Renal cortex interstitium (tissue), 11 donors: ENCODE data around the gene TCEA2. TPM values are rescaled to one million over a fixed set of nuclear protein-coding genes. Genes with fewer than 3 reads are reported as not detected.

Experiments
- DNase-seq, 11 donors: peaks; one replicate each; pipeline ENCODE4 v3.0.0-alpha.2; 2013; ENCODE audit warnings: low read depth in 9 of 11, low spot score in 4 of 11; ENCODE audit errors: extremely low read depth in 1 of 11
- polyA plus RNA-seq, 3 donors: library from polyadenylated mRNA; unstranded; fragments of 120-200 nt; gene quantifications; one replicate each; pipeline ENCODE4 v1.2.1, GENCODE V29; 2013; ENCODE audit not compliant: insufficient read length in 3 of 3

Gene TCEA2
- polyA plus RNA-seq, 3 donors: 72.5 to 93.9 (median 89.4) TPM

DNA sequence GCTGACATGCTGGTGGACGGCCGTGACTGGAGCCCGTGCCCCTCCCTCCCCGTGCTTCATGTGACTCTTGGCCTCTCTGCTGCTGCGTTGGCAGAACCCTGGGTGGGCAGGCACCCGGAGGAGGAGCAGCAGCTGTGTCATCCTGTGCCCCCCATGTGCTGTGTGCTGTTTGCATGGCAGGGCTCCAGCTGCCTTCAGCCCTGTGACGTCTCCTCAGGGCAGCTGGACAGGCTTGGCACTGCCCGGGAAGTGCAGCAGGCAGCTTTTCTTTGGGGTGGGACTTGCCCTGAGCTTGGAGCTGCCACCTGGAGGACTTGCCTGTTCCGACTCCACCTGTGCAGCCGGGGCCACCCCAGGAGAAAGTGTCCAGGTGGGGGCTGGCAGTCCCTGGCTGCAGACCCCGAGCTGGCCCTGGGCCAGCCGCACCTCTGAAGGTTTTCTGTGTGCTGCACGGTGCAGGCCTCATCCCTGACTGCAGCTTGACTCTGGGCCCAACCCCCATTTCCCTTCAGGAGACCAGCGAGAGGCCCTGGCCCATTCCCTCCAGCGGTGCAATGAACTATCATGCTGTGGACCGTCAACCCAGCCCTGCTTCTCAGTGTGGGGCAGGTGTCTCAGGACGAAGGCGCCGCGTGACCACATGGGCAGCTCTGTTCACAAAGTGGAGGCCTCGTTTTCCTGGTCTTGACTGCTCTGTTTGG lies 36.2 kb downstream of the TCEA2 start:
- no peak for DNase-seq

DNA sequence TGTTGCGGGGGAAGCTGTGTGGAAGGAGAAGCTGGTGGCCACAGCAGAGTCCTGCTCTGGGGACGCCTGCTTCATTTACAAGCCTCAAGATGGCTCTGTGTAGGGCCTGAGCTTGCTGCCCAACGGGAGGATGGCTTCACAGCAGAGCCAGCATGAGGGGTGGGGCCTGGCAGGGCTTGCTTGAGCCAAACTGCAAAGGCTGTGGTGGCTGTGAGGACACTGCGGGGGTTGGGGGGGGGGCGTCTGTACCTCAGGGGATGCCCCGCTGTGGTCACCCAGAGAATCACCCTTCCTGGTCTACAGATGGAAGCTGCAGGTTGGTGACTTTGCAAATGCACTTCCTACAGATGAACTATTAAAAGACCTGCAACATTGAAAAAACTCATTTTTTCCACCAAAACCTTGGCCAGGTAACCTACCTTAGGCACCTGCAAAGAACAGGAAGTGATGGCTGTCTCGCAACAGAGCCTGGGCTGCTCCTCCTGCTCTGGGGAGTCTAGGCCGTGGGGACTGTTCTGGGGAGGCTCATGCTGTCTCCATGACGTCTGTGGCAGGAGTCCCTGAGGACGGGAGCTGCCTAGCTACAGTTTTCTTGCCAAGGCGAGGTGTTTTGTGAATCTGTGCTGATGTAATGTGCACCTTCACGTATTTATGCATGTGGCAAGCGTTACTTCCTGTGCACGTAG lies 37.0 kb downstream of the TCEA2 start:
- no peak for DNase-seq

DNA sequence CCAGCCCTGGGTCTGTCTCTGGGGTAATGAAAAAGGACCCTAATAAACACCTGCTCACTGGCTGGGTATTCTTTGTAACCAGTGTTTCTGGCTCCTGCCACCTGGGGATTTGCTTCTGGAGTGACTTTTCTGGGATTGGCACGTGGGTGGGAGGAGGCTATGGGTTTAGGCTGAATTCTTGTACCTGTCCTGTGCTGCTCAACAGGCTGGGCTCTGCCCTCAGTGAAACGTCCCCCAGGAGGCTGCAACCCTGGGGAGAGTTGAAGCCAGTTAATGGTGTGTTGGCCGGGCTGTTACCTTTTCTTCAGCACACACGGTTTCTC lies 37.5 kb downstream of the TCEA2 start:
- no peak for DNase-seq

DNA sequence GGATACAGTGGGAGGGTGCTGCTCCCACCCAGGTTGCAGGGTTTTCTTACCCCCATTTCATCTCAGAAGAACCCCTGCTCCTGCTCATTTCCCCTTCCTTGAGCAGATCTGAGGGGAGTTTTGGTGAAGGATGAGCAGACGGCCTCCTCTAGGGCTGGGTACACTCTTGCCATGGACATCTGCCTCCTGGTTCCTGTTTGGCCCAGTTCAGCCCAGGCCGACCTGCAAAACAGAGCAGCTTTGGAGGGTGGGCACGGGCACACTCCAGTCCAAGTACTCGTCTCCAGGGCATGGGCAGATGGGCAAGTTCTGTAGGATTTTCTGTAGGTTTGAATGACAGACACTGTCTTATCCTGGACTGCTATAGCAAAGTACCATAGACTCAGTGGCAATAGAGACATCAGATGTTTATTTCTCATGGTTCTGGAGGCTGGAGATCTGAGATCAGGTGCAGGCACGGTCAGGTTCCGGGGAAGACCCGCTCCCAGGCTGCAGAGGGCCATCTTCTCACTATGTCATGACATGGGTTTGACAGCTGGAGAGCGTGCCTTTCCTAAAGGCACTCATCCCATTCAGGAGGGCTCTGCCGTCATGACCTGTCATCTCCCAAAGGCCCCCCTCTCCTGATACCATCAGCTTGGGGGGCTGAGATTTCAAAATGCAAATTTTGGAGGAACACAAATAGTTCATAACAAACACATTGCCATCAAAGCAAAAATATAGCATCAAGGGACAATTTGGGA lies 38.1 kb downstream of the TCEA2 start:
- DNase-seq: no peak

DNA sequence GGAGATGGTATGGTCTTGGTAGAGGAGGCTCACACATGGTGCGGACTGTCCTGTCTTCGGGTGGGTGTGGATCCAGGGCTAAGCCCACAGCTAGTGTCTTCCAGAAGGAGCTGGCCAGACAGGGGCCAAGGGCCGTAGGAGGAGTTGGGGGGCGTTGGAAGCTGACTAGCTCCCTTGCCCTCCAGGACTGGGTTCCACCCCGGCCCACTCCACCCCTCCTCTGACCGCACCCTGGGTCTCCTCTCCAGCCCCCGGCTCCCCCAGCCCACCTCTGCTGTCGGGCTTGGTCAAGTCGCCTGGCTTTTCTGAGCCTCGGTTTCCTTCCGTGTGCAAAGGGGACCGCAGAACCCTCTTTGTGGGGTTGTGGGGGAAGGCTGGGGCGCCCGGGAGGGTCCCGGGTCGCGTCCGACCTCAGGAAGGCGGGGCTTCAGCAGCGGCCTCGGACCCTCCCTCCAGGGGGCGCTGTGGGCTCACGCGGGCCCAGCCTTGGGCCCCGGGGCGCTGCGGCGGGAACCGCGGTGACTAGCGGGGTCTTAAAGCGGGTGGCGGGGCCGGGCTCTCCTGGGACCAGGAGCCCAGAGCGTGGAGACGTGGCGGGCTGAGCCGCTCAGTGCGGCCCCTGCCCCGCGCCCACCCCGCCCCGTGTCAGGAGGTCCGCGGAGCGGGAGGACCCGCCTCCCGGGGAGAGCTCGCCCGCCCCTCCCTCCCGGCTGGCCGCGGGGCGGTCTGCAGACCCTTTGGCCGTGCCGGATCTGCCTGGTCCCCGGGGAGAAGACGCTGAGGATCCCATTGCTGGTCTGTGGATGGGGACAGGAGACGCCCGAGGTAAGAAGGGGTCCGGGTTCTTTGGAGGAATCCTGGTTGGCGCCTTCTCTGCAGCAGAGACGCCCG lies 39.0 kb downstream of the TCEA2 start:
- DNase-seq: no peak

DNA sequence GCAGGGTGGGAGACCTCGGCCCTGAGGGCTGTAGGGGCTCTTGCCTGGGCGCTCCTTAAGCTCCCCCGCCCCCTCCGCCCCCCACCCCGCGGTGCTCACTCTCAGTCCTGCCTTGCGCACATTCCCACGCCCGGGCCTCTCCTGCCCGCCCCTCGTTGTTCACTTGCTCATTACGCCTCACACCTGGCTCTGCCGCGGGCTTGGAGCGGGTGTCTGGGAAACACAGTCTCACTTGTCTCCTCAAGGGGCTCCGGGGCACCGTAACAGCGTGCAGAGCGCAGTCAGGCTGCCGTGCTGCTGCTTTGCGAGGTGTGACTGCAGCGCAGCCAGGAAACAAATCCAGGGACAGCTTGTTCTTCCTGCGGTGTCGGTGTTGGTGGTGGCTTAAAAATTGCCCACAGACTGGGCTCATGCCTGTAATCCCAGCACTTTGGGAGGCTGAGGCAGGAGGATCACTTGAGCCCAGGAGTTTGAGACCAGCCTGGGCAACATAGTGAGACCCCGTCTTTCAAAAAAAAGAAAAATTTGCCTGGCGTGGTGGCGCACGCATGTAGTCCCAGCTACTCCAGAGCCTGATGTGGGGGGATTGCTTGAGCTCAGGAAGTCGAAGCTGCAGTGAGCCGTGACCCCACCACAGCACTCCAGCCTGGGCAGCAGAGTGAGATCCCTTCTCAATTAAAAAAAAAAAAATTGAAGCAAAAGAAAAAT lies 39.8 kb downstream of the TCEA2 start:
- peak in 1 of 11 donors; percentile 43 for DNase-seq

DNA sequence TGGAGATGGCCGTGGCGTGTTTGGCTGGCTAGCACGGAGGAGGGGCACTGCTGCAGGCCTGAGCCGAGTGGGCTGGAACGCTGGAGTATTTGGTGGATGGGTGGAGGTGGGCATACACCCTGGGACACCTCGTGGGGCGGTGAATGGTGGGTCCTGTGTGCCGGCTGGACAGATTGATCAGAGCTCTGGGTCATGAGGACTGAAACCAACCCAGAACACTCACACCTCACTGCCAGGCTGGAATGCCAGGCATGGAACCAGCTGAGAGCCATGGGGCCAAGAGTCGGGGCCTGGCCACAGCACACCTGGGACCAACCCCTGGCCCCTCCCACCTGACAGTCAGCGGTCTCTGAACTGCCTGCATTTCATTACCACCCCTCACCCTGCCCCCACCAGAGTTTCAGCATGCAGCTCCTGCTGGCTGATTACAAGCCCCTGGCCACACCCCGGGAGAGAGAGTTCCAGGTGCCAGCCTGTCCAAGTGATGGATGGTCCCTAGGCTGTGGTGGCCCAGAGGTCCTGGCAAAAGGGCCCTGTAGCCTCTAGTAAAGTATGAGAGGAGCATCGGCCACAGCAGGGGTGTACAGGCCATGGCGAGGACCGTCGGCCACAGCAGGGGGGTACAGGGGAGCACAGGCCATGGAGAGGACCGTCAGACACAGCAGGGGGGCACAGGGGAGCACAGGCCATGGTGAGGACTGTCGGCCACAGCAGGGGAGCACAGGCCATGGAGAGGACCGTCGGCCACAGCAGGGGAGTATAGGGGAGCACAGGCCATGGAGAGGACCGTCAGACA lies 41.1 kb downstream of the TCEA2 start:
- DNase-seq: no peak

DNA sequence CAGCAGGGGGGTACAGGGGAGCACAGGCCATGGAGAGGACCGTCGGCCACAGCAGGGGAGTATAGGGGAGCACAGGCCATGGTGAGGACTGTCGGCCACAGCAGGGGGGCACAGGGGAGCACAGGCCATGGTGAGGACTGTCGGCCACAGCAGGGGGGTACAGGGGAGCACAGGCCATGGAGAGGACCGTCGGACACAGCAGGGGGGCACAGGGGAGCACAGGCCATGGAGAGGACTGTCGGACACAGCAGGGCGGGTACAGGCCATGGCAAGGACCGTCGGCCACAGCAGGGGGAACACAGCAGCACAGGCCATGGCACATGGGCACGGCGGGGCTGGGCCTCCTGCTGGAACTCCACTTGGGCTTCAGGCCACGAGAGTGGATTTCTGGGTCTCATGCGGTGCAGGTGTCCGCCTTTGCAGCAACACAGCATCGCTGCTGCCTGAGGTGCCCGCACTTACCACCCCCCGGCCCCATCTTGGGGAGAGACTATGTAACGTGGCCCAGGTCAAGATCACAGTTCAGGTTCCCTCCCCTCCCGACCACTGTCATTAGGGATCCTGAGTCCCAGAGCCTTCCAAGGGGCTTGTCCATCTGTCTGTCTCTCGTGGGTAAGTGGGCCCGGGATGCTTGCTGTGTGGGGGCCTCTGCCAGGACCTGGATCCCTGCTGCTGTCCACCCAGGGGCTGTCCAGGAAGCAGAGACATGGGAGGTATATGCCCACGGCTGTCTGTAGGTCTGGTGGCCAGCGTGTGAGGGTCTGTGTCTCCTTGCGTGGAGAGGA lies 41.9 kb downstream of the TCEA2 start:
- no peak for DNase-seq

DNA sequence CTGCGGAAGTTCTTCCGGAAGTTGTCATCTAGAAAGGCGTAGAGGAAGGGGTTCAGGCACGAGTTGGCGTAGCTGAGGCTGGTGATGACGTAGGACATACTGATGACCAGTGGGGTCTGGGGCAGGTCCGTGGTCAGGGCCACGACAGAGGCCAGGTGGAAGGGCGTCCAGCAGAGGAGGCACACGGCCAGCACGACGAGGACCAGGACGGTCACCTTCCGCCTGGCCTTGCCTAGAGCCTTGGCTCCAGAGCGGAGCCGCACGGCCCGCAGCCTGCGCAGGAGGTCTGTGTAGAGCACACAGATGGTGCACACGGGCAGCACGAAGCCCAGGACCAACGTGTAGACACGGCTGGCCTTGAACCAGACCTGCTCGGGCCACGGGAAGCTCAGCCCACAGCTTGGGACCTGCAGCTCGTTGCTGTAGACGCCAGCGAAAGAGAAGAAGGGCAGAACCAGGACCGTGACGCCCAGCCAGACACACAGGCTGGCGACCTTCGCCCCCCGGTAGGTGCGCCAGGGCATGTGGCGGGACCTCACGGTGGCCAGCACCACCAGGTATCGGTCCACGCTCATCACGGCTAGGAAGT lies 42.9 kb downstream of the TCEA2 start:
- no peak for DNase-seq

DNA sequence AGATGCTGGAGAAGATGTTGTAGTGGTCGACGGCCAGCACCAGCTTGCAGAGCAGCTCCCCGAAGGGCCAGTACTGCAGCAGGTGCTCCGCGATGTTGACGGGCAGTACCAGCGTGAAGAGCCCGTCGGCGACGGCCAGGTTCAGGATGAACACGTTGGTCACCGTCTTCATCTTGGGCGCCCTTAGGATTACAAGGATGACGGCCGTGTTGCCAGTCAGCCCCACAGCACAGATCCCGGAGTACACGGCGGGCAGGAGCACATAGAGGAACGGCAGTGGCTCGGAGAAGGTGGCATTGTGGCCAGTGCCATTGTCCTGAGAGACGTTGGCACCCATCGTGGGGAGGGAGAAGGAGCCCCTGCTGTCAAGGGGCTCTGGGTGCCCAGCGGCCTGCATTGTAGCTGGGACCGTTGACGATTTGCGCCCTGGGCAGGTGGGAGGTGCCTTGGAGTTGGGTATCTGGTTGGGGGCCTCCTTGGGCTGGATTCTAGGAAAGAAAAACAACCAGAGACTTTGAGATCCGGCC lies 43.5 kb downstream of the TCEA2 start:
- DNase-seq: no peak

DNA sequence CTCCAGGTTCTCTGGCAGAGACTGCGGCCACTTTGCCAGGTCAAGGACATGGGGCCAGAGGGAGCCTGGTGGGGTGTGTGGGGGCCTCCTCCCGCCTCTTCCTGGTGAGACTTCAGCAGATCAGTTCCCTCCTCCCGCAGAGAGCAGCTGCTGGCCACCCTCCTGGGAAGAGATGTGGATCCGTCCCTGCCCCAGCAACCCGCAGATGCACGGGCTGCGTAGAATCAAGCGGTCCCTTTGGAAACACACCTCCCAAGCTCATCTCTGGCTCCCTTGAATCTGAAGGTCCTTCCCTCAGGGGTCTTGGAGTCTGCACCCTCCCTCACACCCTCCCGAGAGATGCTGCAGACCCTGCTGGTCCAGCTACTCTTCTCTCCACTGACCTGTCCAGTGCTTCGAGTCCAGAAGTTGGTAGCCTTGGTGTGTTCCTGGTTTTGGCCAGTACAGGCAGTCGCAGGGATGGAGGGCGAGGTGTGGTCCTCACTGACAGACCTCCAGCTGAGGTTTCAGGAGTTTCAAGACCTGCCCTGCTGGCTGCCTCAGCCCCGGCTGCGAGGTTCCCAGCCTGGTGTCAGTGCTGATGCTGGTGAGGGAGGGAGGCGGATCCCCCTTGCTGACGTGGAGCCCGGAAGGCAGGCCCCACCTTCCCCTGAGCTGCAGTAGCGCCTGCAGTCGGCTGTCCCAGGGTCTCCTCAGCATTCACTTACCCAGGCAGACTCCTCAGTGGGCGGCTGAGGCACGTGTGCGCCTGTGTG lies 44.2 kb downstream of the TCEA2 start, which contains the start of gene NPBWR2:
NPBWR2 (minus strand) TSS at position 585 of the 755 bp plus-strand sequence. CDS start 734 bp downstream, outside the sequence.
- DNase-seq: no peak

DNA sequence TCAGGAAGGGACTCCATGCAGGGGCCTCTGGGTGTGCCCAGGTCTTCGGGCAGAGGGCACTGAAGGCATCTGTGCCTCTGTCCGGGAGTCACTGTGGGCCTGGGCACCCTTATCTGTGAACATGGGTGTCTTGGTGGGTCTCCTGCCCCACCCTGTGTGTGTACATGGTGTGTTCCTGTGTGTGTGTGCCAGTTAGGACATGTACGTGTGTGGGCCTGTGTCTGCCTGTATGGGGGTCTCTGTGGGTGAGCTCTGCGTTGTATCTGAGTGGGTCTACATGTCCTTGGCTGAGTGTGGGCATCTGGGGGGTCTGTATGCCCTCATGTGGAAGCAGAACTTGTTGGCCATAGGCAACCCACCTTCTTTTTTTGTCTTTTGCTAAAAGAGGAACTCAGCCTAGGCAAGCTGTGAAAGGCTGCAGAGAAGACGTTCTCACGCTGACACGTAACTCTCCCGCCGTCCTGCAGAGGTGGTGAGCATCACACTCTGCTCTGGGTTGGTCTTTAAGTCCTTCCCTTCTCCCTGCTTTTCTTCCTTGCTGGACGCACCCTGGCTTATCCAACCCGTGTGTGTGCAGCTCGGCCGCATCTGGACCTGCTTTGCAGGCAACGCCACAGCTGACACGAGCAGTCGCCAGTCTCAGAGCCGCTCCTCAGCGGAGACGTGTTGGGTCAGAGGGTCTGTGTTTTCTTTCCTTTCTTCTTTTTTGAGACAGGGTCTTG lies 44.9 kb downstream of the TCEA2 start:
- DNase-seq: no peak

DNA sequence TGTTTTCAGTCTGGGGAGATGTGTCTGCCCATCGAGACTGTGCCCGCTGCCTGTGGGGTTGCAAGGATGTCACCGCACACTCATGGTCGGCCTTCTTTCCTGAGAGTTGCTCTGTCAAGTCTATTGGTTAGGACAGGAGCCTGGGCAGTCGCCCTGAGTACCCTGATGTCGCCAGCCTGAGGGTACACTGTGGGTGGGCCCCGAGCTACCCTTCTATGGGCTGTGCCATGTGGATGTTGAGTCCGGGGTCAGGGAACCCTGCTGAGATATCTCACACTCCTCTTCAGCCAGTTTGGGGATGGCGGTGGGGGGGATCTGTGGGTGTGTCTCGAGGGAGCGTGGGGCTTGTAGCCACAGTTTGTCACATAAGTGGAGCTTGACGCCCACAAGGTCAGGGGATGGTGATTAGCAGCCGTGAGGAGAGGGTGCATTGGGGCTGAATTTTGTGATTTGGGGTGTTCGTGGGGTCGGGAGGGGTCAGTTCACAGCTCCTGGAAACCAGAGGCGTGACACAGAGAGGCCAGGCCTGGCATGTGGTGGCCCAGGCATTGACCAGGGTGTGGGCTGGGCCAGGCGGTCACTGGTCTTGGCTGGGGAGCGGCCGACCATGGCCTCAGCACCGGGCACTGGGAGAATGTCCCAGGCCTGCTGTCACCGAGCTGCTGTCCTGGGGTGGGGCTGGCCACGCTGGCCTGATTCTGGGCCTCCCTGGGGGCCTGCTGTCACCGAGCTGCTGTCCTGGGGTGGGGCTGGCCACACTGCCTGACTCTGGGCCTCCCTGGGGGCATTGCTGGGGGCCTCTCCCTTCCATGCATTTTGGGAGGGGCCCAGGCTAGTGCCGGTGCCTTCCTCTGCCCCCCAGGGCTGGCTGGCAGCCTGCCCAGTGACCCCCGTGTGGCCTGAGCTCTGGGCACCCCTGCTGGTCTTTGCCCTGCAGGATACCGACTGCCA lies 46.0 kb downstream of the TCEA2 start:
- DNase-seq: no peak

DNA sequence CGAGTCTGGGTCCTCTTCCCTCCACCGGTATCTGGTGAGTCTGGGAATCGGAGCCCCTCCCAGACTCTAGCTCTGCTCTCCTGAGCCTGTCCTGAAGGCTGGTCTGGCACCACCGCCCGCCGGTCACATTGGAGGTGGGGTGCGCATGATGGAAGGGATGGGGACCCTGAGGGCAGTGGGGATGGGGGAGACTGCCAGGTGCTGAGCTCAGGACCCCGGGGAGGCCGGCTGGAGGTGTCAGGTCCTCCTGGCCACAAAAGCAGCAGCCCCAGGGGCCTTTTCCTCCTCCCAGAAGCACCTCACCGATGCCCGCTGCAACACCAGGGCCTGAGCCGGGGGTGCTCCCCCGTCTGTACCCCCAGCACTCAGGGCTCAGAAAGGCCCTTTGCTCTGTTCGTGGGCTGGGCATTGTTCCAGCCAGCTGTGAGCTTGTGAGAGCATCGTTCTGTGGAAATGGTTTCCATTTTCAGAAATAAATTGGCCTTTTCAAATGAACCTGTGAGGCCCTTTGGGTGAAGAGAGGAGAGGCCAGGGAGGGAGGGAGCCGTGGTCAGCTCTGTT lies 46.9 kb downstream of the TCEA2 start:
- no peak for DNase-seq
